Measurements from ENCODE around the gene MUC5B. TPM values are rescaled to one million over a fixed set of nuclear protein-coding genes. Genes with fewer than 3 reads are reported as not detected.

Gene MUC5B
- total RNA-seq, 1 experiment from 2014 or later = 24.3 TPM

GRCh38 chr11:1174441-1175370 lies 48.2 kb upstream of the MUC5B start:
- CTCF ChIA-PET = no interaction called here
- no peaks in the 10 kb centered on the region for H3K4me1 ChIP-seq (ENCODE audit: insufficient read depth, low read length)
- H4K20me1 ChIP-seq (ENCODE audit: low read length) = no peaks in the 10 kb centered on the region
- no peaks in the 10 kb centered on the region for H3F3A ChIP-seq (ENCODE audit: low read length, unreplicated experiment)
- H3K9me2 ChIP-seq (replicated peaks; ENCODE audit: low read length) = no peaks in the 10 kb centered on the region
- H3K36me3 ChIP-seq (ENCODE audit: low read depth, low read length) = no peaks in the 10 kb centered on the region
- H3K9ac ChIP-seq (ENCODE audit: low read length) = no peak overlapping the region
- no peaks in the 10 kb centered on the region for H3K79me2 ChIP-seq (ENCODE audit: low read length)
- no peak for TF ChIP-seq EZH2phosphoT487 (IDR thresholded peaks at IDR 0.05; ENCODE audit: borderline replicate concordance, low read length)
- no peak for TF ChIP-seq EZH2 (IDR thresholded peaks at IDR 0.05; ENCODE audit: low read length, unreplicated experiment)
- no peak for TF ChIP-seq CTCF (conservative IDR thresholded peaks at IDR 0.05; ENCODE audit: low read depth, low read length)
- H3K27me3 ChIP-seq (ENCODE audit: low read length) = no peaks in the 10 kb centered on the region
- no peak overlapping the region for H3K4me3 ChIP-seq (ENCODE audit: low read length)
- no TSS peak for BruUV-seq (replicated peaks)
- no peak overlapping the region for H3K27ac ChIP-seq (ENCODE audit: low read length)
- DNase-seq = no peak
- H3K4me2 ChIP-seq (ENCODE audit: low read length) = no peak overlapping the region
- H2AFZ ChIP-seq (ENCODE audit: low read length) = no peak overlapping the region
- H3K9me3 ChIP-seq (ENCODE audit: low read length) = no peaks in the 10 kb centered on the region
- POLR2A ChIA-PET (ENCODE audit: unreplicated experiment) = no interaction called here
- ATAC-seq = no peak
- intact Hi-C loops (cut with micrococcal nuclease) = no loop called here

- TF ChIP-seq EZH2phosphoT487 (IDR thresholded peaks at IDR 0.05; ENCODE audit: borderline replicate concordance, low read length) = no peak
- Histone ChIP-seq H3K9me2 (replicated peaks; ENCODE audit: low read length) (no peaks in the 10 kb centered on the region), H3K27ac (ENCODE audit: low read length) (no peak overlapping the region), H3K9ac (ENCODE audit: low read length) (no peak overlapping the region), H4K20me1 (ENCODE audit: low read length) (no peaks in the 10 kb centered on the region), H3F3A (ENCODE audit: low read length, unreplicated experiment) (no peaks in the 10 kb centered on the region), H3K4me1 (ENCODE audit: insufficient read depth, low read length) (no peaks in the 10 kb centered on the region), H3K4me3 (ENCODE audit: low read length) (no peak overlapping the region), H2AFZ (ENCODE audit: low read length) (no peak overlapping the region), H3K27me3 (ENCODE audit: low read length) (no peaks in the 10 kb centered on the region), H3K36me3 (ENCODE audit: low read depth, low read length) (no peaks in the 10 kb centered on the region), H3K79me2 (ENCODE audit: low read length) (no peaks in the 10 kb centered on the region), H3K9me3 (ENCODE audit: low read length) (no peaks in the 10 kb centered on the region), H3K4me2 (ENCODE audit: low read length) (no peak overlapping the region)
- DNase-seq = no peak
- intact Hi-C loops (cut with micrococcal nuclease) = no loop called here
- no TSS peak for BruUV-seq (replicated peaks)
- no peak for ATAC-seq
- POLR2A ChIA-PET (ENCODE audit: unreplicated experiment) = interaction anchor here (0.7 kb wide), 1 partner anchor 90 kb away, joined by 3 read pairs; no protein-coding TSS in a partner anchor
- CTCF ChIA-PET = no interaction called here
Measured at GRCh38 chr11:1175461-1176223, 47.2 kb upstream of the MUC5B start.

- no peaks in the 10 kb centered on the region for H3K36me3 ChIP-seq (ENCODE audit: low read depth, low read length)
- H2AFZ ChIP-seq (ENCODE audit: low read length) = no peak overlapping the region
- ATAC-seq = no peak
- no peak overlapping the region for H3K4me2 ChIP-seq (ENCODE audit: low read length)
- DNase-seq = no peak
- H3K79me2 ChIP-seq (ENCODE audit: low read length) = no peaks in the 10 kb centered on the region
- no peaks in the 10 kb centered on the region for H3K4me1 ChIP-seq (ENCODE audit: insufficient read depth, low read length)
- intact Hi-C loops (cut with micrococcal nuclease) = no loop called here
- no peak overlapping the region for H3K4me3 ChIP-seq (ENCODE audit: low read length)
- no peaks in the 10 kb centered on the region for H3K27me3 ChIP-seq (ENCODE audit: low read length)
- H4K20me1 ChIP-seq (ENCODE audit: low read length) = no peaks in the 10 kb centered on the region
- no TSS peak for BruUV-seq (replicated peaks)
- no peaks in the 10 kb centered on the region for H3K9me2 ChIP-seq (replicated peaks; ENCODE audit: low read length)
- no peak overlapping the region for H3K9ac ChIP-seq (ENCODE audit: low read length)
- no peaks in the 10 kb centered on the region for H3F3A ChIP-seq (ENCODE audit: low read length, unreplicated experiment)
- TF ChIP-seq EZH2phosphoT487 (IDR thresholded peaks at IDR 0.05; ENCODE audit: borderline replicate concordance, low read length) = no peak
- TF ChIP-seq EZH2 (IDR thresholded peaks at IDR 0.05; ENCODE audit: low read length, unreplicated experiment) = no peak
- TF ChIP-seq CTCF (conservative IDR thresholded peaks at IDR 0.05; ENCODE audit: low read depth, low read length) = no peak
- no peak overlapping the region for H3K27ac ChIP-seq (ENCODE audit: low read length)
- ChIA-PET CTCF (no interaction called here), POLR2A (ENCODE audit: unreplicated experiment) (interaction anchor here (0.7 kb wide), 1 partner anchor 89 kb away, joined by 3 read pairs; no protein-coding TSS in a partner anchor)
- H3K9me3 ChIP-seq (ENCODE audit: low read length) = no peaks in the 10 kb centered on the region
Measured at GRCh38 chr11:1176224-1177019, 46.4 kb upstream of the MUC5B start.

Measured in PC-3 (cell line).